ENCODE data around the gene TRIM59. TPM values are rescaled to one million over a fixed set of nuclear protein-coding genes. Genes with fewer than 3 reads are reported as not detected.

Gene TRIM59
- 15.9 TPM for total RNA-seq

DNA sequence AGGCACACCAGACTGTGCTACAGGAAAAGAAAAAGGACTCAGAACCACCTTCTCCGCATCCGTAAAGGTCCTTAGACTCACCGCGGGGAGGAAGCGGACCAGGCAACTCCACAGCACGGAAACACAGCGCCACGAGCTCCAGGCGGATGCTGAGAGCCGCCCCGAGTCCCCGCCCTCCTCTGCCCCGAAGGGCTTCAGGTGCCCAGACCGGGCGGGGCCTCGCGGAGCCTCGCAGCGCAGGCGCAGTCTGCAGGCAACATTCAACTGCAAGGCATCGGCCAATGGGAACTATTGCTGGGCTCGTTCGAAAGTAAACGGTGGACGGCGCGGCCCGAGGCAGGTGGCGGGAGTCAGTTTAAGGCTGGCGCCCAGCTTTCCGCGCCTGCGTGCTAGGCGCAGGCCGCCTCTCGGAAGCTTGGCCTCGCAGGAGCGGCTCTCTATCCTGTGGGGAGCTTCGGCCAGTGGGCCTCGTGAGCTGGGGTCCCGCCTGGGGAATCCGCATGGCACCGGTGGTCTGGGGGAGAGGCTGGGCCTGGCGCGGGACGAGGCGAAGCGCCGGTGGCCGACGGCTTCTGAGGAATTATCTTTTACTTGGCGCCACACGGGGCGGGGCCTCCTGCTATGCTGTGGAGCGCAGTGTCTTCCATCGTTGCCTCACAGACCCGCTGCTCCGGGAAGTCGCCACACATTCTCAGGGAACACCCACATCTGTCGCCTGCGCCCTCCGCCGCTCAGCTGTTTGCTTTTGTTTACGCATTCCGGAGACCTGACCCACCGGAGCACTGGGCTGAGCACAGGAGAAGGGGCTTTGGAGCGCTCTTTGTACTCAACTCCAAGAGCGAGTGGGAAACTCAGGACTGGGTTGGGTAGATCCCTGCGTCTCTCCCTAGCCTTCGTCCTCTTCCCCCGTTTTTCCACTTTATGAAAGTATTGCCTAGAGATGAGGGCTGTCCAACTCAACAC, at the start of gene TRIM59:
Gene TRIM59 (minus strand): TSS at position 151 of the 963 bp plus-strand sequence. CDS start 10,603 bp downstream, outside the sequence.

DNA sequence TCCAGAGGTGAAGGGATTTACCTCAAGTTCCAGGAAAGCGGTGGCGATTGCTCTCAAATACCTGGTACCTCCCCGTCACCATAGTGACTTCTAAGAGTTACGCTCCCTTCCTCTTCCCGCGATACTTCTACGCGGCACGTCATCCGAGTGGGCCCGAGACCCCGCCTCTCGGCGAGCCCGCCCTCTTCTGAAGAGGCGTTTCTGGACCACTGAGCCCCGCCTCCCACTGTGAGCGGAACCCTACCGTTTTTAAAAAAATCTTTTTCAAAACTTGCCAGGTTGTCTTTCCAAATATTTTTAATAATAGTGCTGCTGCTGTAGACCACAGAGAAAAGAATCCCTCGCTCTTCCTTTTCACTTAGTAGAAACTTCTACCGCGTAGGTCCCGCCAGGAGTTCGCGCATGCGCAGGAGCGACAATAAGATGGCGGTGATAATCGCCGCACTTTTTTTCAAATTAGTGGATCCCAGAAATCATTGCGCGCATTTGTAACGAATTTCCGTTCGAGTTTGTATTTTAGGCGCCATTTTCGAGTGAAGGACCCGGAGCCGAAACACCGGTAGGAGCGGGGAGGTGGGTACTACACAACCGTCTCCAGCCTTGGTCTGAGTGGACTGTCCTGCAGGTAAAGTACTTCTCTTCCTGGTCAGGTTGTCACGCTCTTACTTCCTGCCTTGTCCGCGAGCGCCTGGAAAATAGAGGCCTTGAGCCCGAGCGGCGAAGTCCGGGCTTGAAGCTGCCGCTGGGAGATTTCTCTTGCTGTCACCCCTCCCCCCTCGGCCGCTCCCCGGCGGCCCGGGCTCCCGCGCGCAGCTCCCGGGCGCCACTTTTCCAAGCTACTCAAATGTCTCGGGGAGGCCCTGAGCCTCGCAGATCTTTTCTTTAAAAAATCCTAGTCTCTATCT, 50.2 kb downstream of the TRIM59 start, which contains the start of the genes IFT80 and SMC4:
Gene IFT80 (minus strand): TSS at position 101 of the 905 bp plus-strand sequence. CDS start 14,625 bp downstream, outside the sequence.
Gene SMC4 (plus strand): TSS at position 526 of the 905 bp plus-strand sequence. CDS start 1,177 bp downstream, outside the sequence.

Small RNAs within 50 kb of the gene (small RNA-seq; reads per million reads assigned to genes)
- gene MIR15B (ENCODE audit: low replicate concordance), result 18.2 reads per million, percentile 95 among the genes with 10 or more reads in this experiment
- gene MIR16-2 (ENCODE audit: low replicate concordance), result 2.4 reads per million, percentile 90 among the genes with 10 or more reads in this experiment
- gene RNU7-136P (ENCODE audit: low replicate concordance), result not detected

Other genes starting within 250 kb of the TRIM59 start
- 0.53 TPM for gene C3orf80, start 224.4 kb downstream of the TRIM59 start, total RNA-seq
- gene IFT80, start 50.6 kb downstream of the TRIM59 start, total RNA-seq, result 36.3 TPM
- 77.5 TPM for gene SMC4, start 50.1 kb downstream of the TRIM59 start, total RNA-seq
- gene KPNA4, start 115.8 kb upstream of the TRIM59 start, total RNA-seq, result 40.3 TPM
- not detected for gene ARL14, start 227.4 kb upstream of the TRIM59 start, total RNA-seq

Data from metanephros (tissue), 2 donors.